ENCODE data around the gene TENT4B.

TENT4B gene

GRCh38 chr16:50269769-50270509 is 116.8 kb downstream of the TENT4B start:
- H3K27me3 ChIP-seq = no peaks in the 10 kb centered on the region
- H3K4me1 ChIP-seq = peaks cover 0 to 19% (median 14%) of the 10 kb centered on the region in 4 donors
- intact Hi-C loops (cut with DNase I; ENCODE audit: low total_unique reads) = no loop called here
- H3K4me3 ChIP-seq = no peak overlapping the region
- H3K36me3 ChIP-seq = no peaks in the 10 kb centered on the region
- no peaks in the 10 kb centered on the region for H3K9me3 ChIP-seq
- TF ChIP-seq CTCF (IDR thresholded peaks at IDR 0.05) = no peak
- no peak for DNase-seq
- no peak overlapping the region for H3K27ac ChIP-seq

GRCh38 chr16:50270510-50271147 is 117.5 kb downstream of the TENT4B start:
- DNase-seq = peak in 1 of 2 donors; percentile 54
- H3K36me3 ChIP-seq = no peaks in the 10 kb centered on the region
- H3K9me3 ChIP-seq = no peaks in the 10 kb centered on the region
- no peak overlapping the region for H3K4me3 ChIP-seq
- peaks cover 0 to 19% (median 13%) of the 10 kb centered on the region in 4 donors for H3K4me1 ChIP-seq
- H3K27ac ChIP-seq = no peak overlapping the region
- no peak for TF ChIP-seq CTCF (IDR thresholded peaks at IDR 0.05)
- intact Hi-C loops (cut with DNase I; ENCODE audit: low total_unique reads) = no loop called here
- no peaks in the 10 kb centered on the region for H3K27me3 ChIP-seq

- Histone ChIP-seq H3K27ac (no peak overlapping the region), H3K36me3 (no peaks in the 10 kb centered on the region), H3K27me3 (no peaks in the 10 kb centered on the region), H3K4me3 (no peak overlapping the region), H3K4me1 (peaks cover 0 to 12% (median 6%) of the 10 kb centered on the region in 4 donors), H3K9me3 (no peaks in the 10 kb centered on the region)
- no peak for TF ChIP-seq CTCF (IDR thresholded peaks at IDR 0.05)
- intact Hi-C loops (cut with DNase I; ENCODE audit: low total_unique reads) = no loop called here
- DNase-seq = peak in 1 of 2 donors; percentile 57
These were observed 118.3 kb downstream of the TENT4B start for GRCh38 chr16:50271148-50272041.

- no peak for TF ChIP-seq CTCF (IDR thresholded peaks at IDR 0.05)
These were observed 119.0 kb downstream of the TENT4B start for GRCh38 chr16:50272111-50272571.

GRCh38 chr16:50272687-50273381 is 119.7 kb downstream of the TENT4B start:
- no peaks in the 10 kb centered on the region for H3K36me3 ChIP-seq
- TF ChIP-seq CTCF (IDR thresholded peaks at IDR 0.05) = no peak
- intact Hi-C loops (cut with DNase I; ENCODE audit: low total_unique reads) = no loop called here
- H3K4me3 ChIP-seq = no peak overlapping the region
- H3K4me1 ChIP-seq = no peaks in the 10 kb centered on the region
- H3K27me3 ChIP-seq = no peaks in the 10 kb centered on the region
- H3K27ac ChIP-seq = no peak overlapping the region
- DNase-seq = peak in 1 of 2 donors; percentile 47
- H3K9me3 ChIP-seq = no peaks in the 10 kb centered on the region

More at GRCh38 chr16:50272111-50272571, 119.0 kb downstream of the TENT4B start:
- Histone ChIP-seq H3K9me3 (no peaks in the 10 kb centered on the region), H3K4me1 (peaks cover 0 to 4% (median under 1%) of the 10 kb centered on the region in 4 donors), H3K4me3 (no peak overlapping the region), H3K36me3 (no peaks in the 10 kb centered on the region), H3K27me3 (no peaks in the 10 kb centered on the region), H3K27ac (no peak overlapping the region)
- intact Hi-C loops (cut with DNase I; ENCODE audit: low total_unique reads) = no loop called here
- no peak for DNase-seq
